Transverse colon (tissue), 4 donors: Measurements from ENCODE around the gene DRG2. TPM values are rescaled to one million over a fixed set of nuclear protein-coding genes. Genes with fewer than 3 reads are reported as not detected.

Source experiments
- DNase-seq: peaks from one replicate; pipeline ENCODE4 v3.0.0-alpha.2; 2019
- H3K27ac ChIP-seq, 4 donors: fragments of 200-600 bp; sonication (generic); 2 replicates each; pipeline ENCODE4 v1.5.1; 2016 to 2018; ENCODE audit warnings: inconsistent platforms in 4 of 4
- H3K27me3 ChIP-seq: fragments of 200-600 bp; sonication (generic); 2 replicates; pipeline ENCODE4 v1.5.1; 2017; ENCODE audit warnings: inconsistent platforms
- H3K36me3 ChIP-seq, 4 donors: fragments of 200-600 bp; sonication (generic); 2 replicates each; pipeline ENCODE4 v1.5.1; 2017 to 2019; ENCODE audit warnings: inconsistent platforms in 4 of 4
- H3K4me1 ChIP-seq, 4 donors: fragments of 200-600 bp; sonication (generic); 2 replicates each; pipeline ENCODE4 v1.5.1; 2017 to 2020; ENCODE audit warnings: inconsistent platforms in 4 of 4
- H3K4me3 ChIP-seq, 4 donors: fragments of 200-600 bp; sonication (generic); 1 replicate in 1 of 4; 2 replicates in 3 of 4; pipeline versions ENCODE4 v1.5.1 to v1.6.1; 2017 to 2019; ENCODE audit warnings: inconsistent platforms in 4 of 4
- H3K9me3 ChIP-seq, 2 donors: fragments of 200-600 bp; sonication (generic); 2 replicates each; pipeline ENCODE4 v1.5.1; 2017 to 2019; ENCODE audit warnings: inconsistent platforms in 2 of 2
- CTCF ChIP-seq, 5 experiments: fragments of 200-600 bp in 3 of 5; fragments of 450-650 bp in 2 of 5; sonication (generic) in 3 of 5; IDR thresholded peaks; 1 replicate in 2 of 5; 2 replicates in 3 of 5; pipeline ENCODE4 v1.5.1; 2016 to 2017; ENCODE audit warnings: antibody characterized with exemption in 5 of 5, inconsistent platforms in 3 of 5, mild to moderate bottlenecking in 2 of 5, moderate library complexity in 1 of 5
- EP300 ChIP-seq: sonication (generic); formaldehyde crosslinking; IDR thresholded peaks from one replicate; pipeline ENCODE4 v1.6.1; 2017; ENCODE audit warnings: antibody characterized with exemption, low read depth
- POLR2A ChIP-seq: fragments of 450-650 bp; IDR thresholded peaks from one replicate; pipeline ENCODE4 v1.6.1; 2016; ENCODE audit warnings: antibody characterized with exemption, mild to moderate bottlenecking, moderate library complexity
- POLR2AphosphoS5 ChIP-seq, 3 donors: sonication (generic); formaldehyde crosslinking; IDR thresholded peaks; one replicate each; pipeline ENCODE4 v1.6.1; 2016; ENCODE audit warnings: antibody characterized with exemption in 3 of 3
- WGBS, 2 donors: methylation state at CpG; one replicate each; pipeline ENCODE4 v1.1.5; 2018; ENCODE audit warnings: low coverage in 1 of 2; 5-methylcytosine and 5-hydroxymethylcytosine counted together
- in situ Hi-C, 4 donors: fragments of 200-750 bp; cut with MboI; loops; one replicate each; pipeline versions ENCODE4 v1.15.0 to v1.15.1; 2017; ENCODE audit warnings: low sequenced_read_pairs in 3 of 4, low pct_ligation_motif_present in 1 of 4, low pct_unique_long_range_greater_than_20kb in 1 of 4
- intact Hi-C: fragments of 100-400 bp; cut with DNase I; formaldehyde crosslinking; loops from one replicate; pipeline ENCODE4 v1.15.1; 2023; ENCODE audit warnings: low total_unique reads
- total RNA-seq, 4 donors: library from RNA; depleted of rRNA; stranded (reverse); fragments of >200 nt; gene quantifications; one replicate each; pipeline ENCODE4 v1.1.0, GENCODE V29; 2016

Gene DRG2
- total RNA-seq, 4 donors from 2014 or later = 27.9 to 90.6 (median 33.3) TPM

GRCh38 chr17:18144261-18144660, 56.5 kb downstream of the DRG2 start:
- TF ChIP-seq POLR2A = no peak
- no peak for TF ChIP-seq POLR2AphosphoS5 (IDR thresholded peaks at IDR 0.05)
- TF ChIP-seq EP300 = no peak
- no peak for TF ChIP-seq CTCF (IDR thresholded peaks at IDR 0.05)
- Histone ChIP-seq H3K9me3 (no peaks in the 10 kb centered on the region), H3K27ac (no peak overlapping the region), H3K27me3 (peaks cover 6% of the 10 kb centered on the region), H3K4me1 (no peaks in the 10 kb centered on the region), H3K4me3 (no peak overlapping the region), H3K36me3 (no peaks in the 10 kb centered on the region)
- in situ Hi-C loops = loop anchor here in 1 of 4 donors (10.0 kb wide), 1 partner anchor 71 kb away; no protein-coding TSS in a partner anchor
- DNase-seq = no peak
- WGBS, 2 donors = 96% methylated on average over 3 of the region's 4 CpGs; no CpG with 5 or more reads in 1 of the 2 donors
- intact Hi-C loops = loop anchor here (10.0 kb wide), 1 partner anchor 61 kb away; no protein-coding TSS in a partner anchor

GRCh38 chr17:18144855-18145254, 57.1 kb downstream of the DRG2 start:
- no peak overlapping the region for H3K4me3 ChIP-seq
- no peaks in the 10 kb centered on the region for H3K36me3 ChIP-seq
- H3K27ac ChIP-seq = no peak overlapping the region
- DNase-seq = no peak
- peaks cover 6% of the 10 kb centered on the region for H3K27me3 ChIP-seq
- intact Hi-C loops = loop anchor here (10.0 kb wide), 1 partner anchor 60 kb away; no protein-coding TSS in a partner anchor
- no peaks in the 10 kb centered on the region for H3K4me1 ChIP-seq
- H3K9me3 ChIP-seq = no peaks in the 10 kb centered on the region
- 79% methylated on average over 1 of the region's 1 CpG; no CpG with 5 or more reads in 1 of the 2 donors for WGBS, 2 donors
- in situ Hi-C loops = loop anchor here in 1 of 4 donors (10.0 kb wide), 1 partner anchor 70 kb away; no protein-coding TSS in a partner anchor
- TF ChIP-seq POLR2AphosphoS5 (IDR thresholded peaks at IDR 0.05) = no peak

GRCh38 chr17:18145811-18146210, 58.1 kb downstream of the DRG2 start:
- H3K4me3 ChIP-seq = no peak overlapping the region
- H3K9me3 ChIP-seq = no peaks in the 10 kb centered on the region
- no peaks in the 10 kb centered on the region for H3K4me1 ChIP-seq
- intact Hi-C loops (loop anchor here (10.0 kb wide), 1 partner anchor 59 kb away; no protein-coding TSS in a partner anchor), in situ Hi-C loops (loop anchor here in 1 of 4 donors (10.0 kb wide), 1 partner anchor 69 kb away; no protein-coding TSS in a partner anchor)
- H3K27me3 ChIP-seq = peaks cover 6% of the 10 kb centered on the region
- no peak overlapping the region for H3K27ac ChIP-seq
- TF ChIP-seq CTCF (IDR thresholded peaks at IDR 0.05) (no peak), POLR2A (no peak), EP300 (no peak), POLR2AphosphoS5 (IDR thresholded peaks at IDR 0.05) (no peak)
- WGBS, 2 donors = 84 to 94% methylated on average over 3 to 13 of the region's 13 CpGs
- no peaks in the 10 kb centered on the region for H3K36me3 ChIP-seq
- no peak for DNase-seq

DNA sequence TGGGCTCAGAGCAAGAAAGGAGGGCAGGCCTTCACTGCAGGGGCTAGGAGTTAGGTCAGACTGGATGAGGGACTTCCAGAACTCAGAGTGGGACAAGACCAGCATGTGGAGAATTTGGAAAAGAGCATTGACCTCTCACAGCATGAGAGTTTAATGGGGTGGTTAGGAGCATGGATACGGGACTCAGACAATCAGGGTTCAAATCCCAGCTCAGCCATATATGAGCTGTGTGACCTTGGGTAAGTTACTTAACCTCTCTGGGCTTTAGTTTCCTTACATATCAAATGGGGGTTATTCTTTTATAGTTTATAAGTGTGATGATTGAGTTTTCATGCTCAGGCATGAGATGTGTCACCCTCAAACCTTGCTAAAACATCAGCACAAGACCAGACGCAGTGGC, 58.5 kb downstream of the DRG2 start:
- Histone ChIP-seq H3K4me1 (no peaks in the 10 kb centered on the region), H3K4me3 (no peak overlapping the region), H3K36me3 (no peaks in the 10 kb centered on the region), H3K9me3 (no peaks in the 10 kb centered on the region), H3K27ac (no peak overlapping the region), H3K27me3 (peaks cover 6% of the 10 kb centered on the region)
- TF ChIP-seq CTCF (IDR thresholded peaks at IDR 0.05) = no peak
- TF ChIP-seq EP300 = no peak
- no peak for TF ChIP-seq POLR2AphosphoS5 (IDR thresholded peaks at IDR 0.05)
- TF ChIP-seq POLR2A = no peak
- WGBS, 2 donors = 98% methylated on average over 2 of the region's 2 CpGs; no CpG with 5 or more reads in 1 of the 2 donors
- no peak for DNase-seq
- intact Hi-C loops = loop anchor here (10.0 kb wide), 1 partner anchor 59 kb away; no protein-coding TSS in a partner anchor
- in situ Hi-C loops = loop anchor here in 1 of 4 donors (10.0 kb wide), 1 partner anchor 69 kb away; no protein-coding TSS in a partner anchor
